Stomach (tissue), 4 donors: ENCODE data around the gene IL4R.
"Not testable (repeated sequence)": the region's sequence is repeated elsewhere in the genome, so short reads cannot be mapped to it uniquely, and the experiment has no call there.

Source experiments
- POLR2AphosphoS5 ChIP-seq, 3 donors: sonication (generic); formaldehyde crosslinking; IDR thresholded peaks; one replicate each; pipeline ENCODE4 v1.6.1; 2016; ENCODE audit warnings: antibody characterized with exemption in 3 of 3
- TF ChIP-seq, protein P1 (sequence below), 7 experiments: fragments of 450-650 bp in 4 of 7; fragments of 200-600 bp in 3 of 7; sonication (generic) in 3 of 7; IDR thresholded peaks; one replicate each; pipeline ENCODE4 v1.5.1; 2016 to 2019; ENCODE audit warnings: antibody characterized with exemption in 7 of 7, control low read depth in 2 of 7, mild to moderate bottlenecking in 1 of 7

DNA sequence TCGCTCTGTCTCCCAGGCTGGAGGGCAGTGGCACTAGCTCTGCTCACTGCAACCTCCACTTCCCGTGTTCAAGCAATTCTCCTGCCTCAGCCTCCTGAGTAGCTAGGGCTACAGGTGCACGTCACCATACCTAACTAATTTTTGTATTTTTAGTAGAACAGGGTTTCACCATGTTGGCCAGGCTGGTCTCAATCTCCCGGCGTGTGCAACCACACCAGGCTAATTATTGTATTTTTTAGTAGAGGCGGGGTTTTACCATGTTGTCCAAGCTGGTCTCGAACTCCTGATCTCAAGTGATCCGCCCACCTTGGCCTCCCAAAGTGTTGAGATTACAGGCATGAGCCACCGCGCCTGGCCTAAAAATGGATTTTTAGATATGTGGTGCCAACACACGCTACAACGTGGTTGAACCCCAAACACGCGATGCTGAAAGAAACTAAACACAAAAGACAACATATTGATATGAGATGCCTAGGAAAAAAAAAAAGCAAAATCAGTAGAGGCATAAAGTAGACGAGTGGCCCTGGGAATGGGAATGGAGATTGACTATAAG is 84.6 kb downstream of the IL4R start:
- TF ChIP-seq, protein P1, sequence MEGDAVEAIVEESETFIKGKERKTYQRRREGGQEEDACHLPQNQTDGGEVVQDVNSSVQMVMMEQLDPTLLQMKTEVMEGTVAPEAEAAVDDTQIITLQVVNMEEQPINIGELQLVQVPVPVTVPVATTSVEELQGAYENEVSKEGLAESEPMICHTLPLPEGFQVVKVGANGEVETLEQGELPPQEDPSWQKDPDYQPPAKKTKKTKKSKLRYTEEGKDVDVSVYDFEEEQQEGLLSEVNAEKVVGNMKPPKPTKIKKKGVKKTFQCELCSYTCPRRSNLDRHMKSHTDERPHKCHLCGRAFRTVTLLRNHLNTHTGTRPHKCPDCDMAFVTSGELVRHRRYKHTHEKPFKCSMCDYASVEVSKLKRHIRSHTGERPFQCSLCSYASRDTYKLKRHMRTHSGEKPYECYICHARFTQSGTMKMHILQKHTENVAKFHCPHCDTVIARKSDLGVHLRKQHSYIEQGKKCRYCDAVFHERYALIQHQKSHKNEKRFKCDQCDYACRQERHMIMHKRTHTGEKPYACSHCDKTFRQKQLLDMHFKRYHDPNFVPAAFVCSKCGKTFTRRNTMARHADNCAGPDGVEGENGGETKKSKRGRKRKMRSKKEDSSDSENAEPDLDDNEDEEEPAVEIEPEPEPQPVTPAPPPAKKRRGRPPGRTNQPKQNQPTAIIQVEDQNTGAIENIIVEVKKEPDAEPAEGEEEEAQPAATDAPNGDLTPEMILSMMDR (IDR thresholded peaks at IDR 0.05): not testable (repeated sequence)
- not testable (repeated sequence) for TF ChIP-seq POLR2AphosphoS5 (IDR thresholded peaks at IDR 0.05)
